SU-DHL-6 (cell line): ENCODE data around the gene PRDM15.

Source experiments
- H2AFZ ChIP-seq: fragments of 200-600 bp; sonication (generic); 2 replicates; pipeline ENCODE4 v1.6.1; 2014; ENCODE audit warnings: low read depth, mild to moderate bottlenecking, moderate library complexity, mixed read lengths, antibody characterized with exemption, low read length; ENCODE audit not compliant: severe bottlenecking
- H3F3A ChIP-seq: fragments of 200-600 bp; shearing (Covaris generic); 2 replicates; pipeline ENCODE4 v1.6.0; 2016; ENCODE audit warnings: antibody characterized with exemption, mild to moderate bottlenecking; ENCODE audit not compliant: insufficient read depth
- H3K27ac ChIP-seq: fragments of 200-600 bp; sonication (generic); 2 replicates; pipeline ENCODE4 v1.5.1; 2016; ENCODE audit warnings: low read depth, mild to moderate bottlenecking, low read length, moderate library complexity, mixed read lengths
- H3K27me3 ChIP-seq: fragments of 200-600 bp; sonication (generic), shearing (Covaris generic); 2 replicates; pipeline ENCODE4 v1.6.0; 2014; ENCODE audit warnings: mild to moderate bottlenecking, low read length
- H3K36me3 ChIP-seq: fragments of 200-600 bp; sonication (generic); 2 replicates; pipeline ENCODE4 v1.6.1; 2014; ENCODE audit warnings: mild to moderate bottlenecking, low read length, mixed read lengths
- H3K4me2 ChIP-seq: fragments of 300-600, 200-600 bp; shearing (Covaris generic), sonication (generic); 2 replicates; pipeline ENCODE4 v1.6.0; 2014; ENCODE audit warnings: low read length, low read depth, mild to moderate bottlenecking; ENCODE audit not compliant: poor library complexity, severe bottlenecking
- H3K4me3 ChIP-seq: fragments of 200-600 bp; sonication (generic); 2 replicates; pipeline ENCODE4 v1.5.1; 2014; ENCODE audit warnings: antibody characterized with exemption, low read length, mild to moderate bottlenecking, mixed read lengths; ENCODE audit not compliant: insufficient read depth, poor library complexity, severe bottlenecking
- H3K79me2 ChIP-seq: fragments of 200-600 bp; sonication (generic); 2 replicates; pipeline ENCODE4 v1.6.1; 2014; ENCODE audit warnings: mild to moderate bottlenecking, low read length, moderate library complexity; ENCODE audit not compliant: insufficient read depth
- H3K9ac ChIP-seq: fragments of 200-600 bp; sonication (generic); 2 replicates; pipeline ENCODE4 v1.7.0; 2014; ENCODE audit warnings: mild to moderate bottlenecking, low read length
- H3K9me2 ChIP-seq: fragments of 200-600 bp; sonication (generic); replicated peaks from 2 replicates; pipeline ENCODE4 v1.6.1; 2014; ENCODE audit warnings: low read length; ENCODE audit not compliant: insufficient read depth
- H3K9me3 ChIP-seq: fragments of 200-600 bp; sonication (generic); 2 replicates; pipeline ENCODE4 v1.6.1; 2014; ENCODE audit warnings: low read length, mixed read lengths; ENCODE audit not compliant: insufficient read depth
- H4K20me1 ChIP-seq: fragments of 200-600 bp; sonication (generic); 2 replicates; pipeline ENCODE4 v1.6.1; 2014; ENCODE audit warnings: low read depth, mild to moderate bottlenecking, antibody characterized with exemption, low read length, moderate library complexity, mixed read lengths
- EZH2phosphoT487 ChIP-seq: fragments of 200-600 bp; sonication (generic), shearing (Covaris generic); conservative IDR thresholded peaks from 2 replicates; pipeline ENCODE4 v1.6.1; 2018; ENCODE audit warnings: mild to moderate bottlenecking, antibody characterized with exemption, low read length, moderate library complexity, mixed read lengths
- TF ChIP-seq, protein P1 (sequence below): fragments of 200-600 bp; sonication (generic); IDR thresholded peaks from one replicate; pipeline ENCODE4 v1.5.1; 2017; ENCODE audit warnings: antibody characterized with exemption, mild to moderate bottlenecking, low read length, moderate library complexity; ENCODE audit not compliant: insufficient read depth, poor library complexity, severe bottlenecking

The PRDM15 gene

DNA sequence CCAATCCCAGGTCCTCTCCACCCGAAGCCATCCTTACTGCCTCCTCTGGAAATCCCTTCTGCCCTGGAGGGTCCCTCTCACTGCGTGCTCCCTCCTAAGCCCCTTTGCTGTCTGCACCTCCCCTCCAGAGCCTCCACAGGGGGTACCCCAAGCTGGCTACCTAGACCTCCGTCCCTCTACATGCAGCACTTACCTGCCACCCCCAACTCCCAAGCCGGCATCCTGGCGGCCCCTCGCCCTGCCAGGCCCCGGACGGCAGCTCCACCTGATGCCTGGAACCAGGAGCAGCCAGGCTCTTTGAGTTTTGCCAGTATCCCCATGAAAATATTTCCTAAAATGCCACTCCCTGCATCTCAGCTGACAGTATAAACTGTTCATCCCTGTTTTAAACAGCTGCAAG is 4.1 kb downstream of the PRDM15 start:
- H3K9ac ChIP-seq = peak overlapping the region; percentile 89
- H3K4me2 ChIP-seq = peak overlapping the region; percentile 89
- no peaks in the 10 kb centered on the region for H3K36me3 ChIP-seq
- H3K9me3 ChIP-seq = no peaks in the 10 kb centered on the region
- no peaks in the 10 kb centered on the region for H3K9me2 ChIP-seq
- no peak overlapping the region for H2AFZ ChIP-seq
- TF ChIP-seq, protein P1, sequence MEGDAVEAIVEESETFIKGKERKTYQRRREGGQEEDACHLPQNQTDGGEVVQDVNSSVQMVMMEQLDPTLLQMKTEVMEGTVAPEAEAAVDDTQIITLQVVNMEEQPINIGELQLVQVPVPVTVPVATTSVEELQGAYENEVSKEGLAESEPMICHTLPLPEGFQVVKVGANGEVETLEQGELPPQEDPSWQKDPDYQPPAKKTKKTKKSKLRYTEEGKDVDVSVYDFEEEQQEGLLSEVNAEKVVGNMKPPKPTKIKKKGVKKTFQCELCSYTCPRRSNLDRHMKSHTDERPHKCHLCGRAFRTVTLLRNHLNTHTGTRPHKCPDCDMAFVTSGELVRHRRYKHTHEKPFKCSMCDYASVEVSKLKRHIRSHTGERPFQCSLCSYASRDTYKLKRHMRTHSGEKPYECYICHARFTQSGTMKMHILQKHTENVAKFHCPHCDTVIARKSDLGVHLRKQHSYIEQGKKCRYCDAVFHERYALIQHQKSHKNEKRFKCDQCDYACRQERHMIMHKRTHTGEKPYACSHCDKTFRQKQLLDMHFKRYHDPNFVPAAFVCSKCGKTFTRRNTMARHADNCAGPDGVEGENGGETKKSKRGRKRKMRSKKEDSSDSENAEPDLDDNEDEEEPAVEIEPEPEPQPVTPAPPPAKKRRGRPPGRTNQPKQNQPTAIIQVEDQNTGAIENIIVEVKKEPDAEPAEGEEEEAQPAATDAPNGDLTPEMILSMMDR = no peak
- TF ChIP-seq EZH2phosphoT487 = no peak
- H3K27me3 ChIP-seq = no peaks in the 10 kb centered on the region
- no peaks in the 10 kb centered on the region for H4K20me1 ChIP-seq
- H3F3A ChIP-seq = peaks cover 81% of the 10 kb centered on the region
- peaks cover 37% of the 10 kb centered on the region; the same call in 1 of the 2 replicates for H3K79me2 ChIP-seq
- H3K27ac ChIP-seq = peak overlapping the region; percentile 97
- H3K4me3 ChIP-seq = peak overlapping the region; percentile 33

DNA sequence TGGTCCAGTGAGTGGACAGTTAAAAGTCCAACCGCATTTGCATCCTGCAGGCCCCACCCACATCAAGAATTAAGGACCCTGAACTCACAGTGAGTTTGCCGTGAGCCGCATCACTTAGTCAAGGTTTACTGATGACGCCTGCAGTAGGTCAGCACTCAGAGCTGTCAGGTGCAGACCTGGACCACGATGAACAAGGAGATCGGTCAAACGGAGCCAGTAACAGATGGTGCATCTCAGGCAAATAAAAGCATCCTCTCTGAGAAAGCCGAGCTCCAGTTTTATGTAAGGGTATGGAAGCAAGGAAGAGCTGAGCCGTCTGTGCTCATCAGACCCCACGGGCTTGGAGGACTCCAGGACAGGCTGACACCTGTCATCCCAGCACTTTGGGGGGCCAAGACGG is 4.5 kb downstream of the PRDM15 start:
- Histone ChIP-seq H3K9ac (peak overlapping the region; percentile 89), H4K20me1 (no peaks in the 10 kb centered on the region), H3K4me2 (peak overlapping the region; percentile 89), H3K4me3 (peak overlapping the region; percentile 33), H3F3A (peaks cover 86% of the 10 kb centered on the region), H3K9me2 (no peaks in the 10 kb centered on the region), H3K79me2 (peaks cover 37% of the 10 kb centered on the region; the same call in 1 of the 2 replicates), H3K36me3 (no peaks in the 10 kb centered on the region), H3K27me3 (no peaks in the 10 kb centered on the region), H3K9me3 (no peaks in the 10 kb centered on the region), H3K27ac (peak overlapping the region; percentile 97), H2AFZ (no peak overlapping the region)
- TF ChIP-seq EZH2phosphoT487 = no peak
- TF ChIP-seq, protein P1 = no peak

DNA sequence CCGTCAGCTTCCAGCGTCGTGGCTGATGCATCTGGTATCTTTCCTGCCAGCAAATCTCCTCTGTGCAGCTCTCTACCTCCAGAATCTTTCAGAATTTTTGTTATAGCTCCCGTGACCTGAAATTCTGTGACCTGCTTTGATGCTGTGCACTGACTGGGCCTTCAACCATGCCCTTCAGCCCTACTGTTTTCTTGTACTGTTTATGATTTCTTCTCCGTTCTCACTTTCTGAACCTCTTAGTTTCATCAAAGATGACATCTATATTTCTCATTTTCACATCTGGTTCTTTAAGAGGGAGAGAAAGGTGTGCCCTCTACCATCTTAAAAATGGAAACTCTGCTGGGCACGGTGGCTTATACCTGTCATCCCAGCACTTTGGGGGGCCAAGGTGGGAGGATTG is 5.7 kb downstream of the PRDM15 start:
- Histone ChIP-seq H3K27ac (peak overlapping the region; percentile 97), H3K4me3 (no peak overlapping the region), H3K9ac (peak overlapping the region; percentile 89), H3K9me2 (no peaks in the 10 kb centered on the region), H2AFZ (no peak overlapping the region), H3K27me3 (no peaks in the 10 kb centered on the region), H4K20me1 (no peaks in the 10 kb centered on the region), H3K4me2 (peak overlapping the region; percentile 89), H3F3A (peaks cover 96% of the 10 kb centered on the region), H3K36me3 (no peaks in the 10 kb centered on the region), H3K9me3 (no peaks in the 10 kb centered on the region), H3K79me2 (peaks cover 37% of the 10 kb centered on the region; the same call in 1 of the 2 replicates)
- TF ChIP-seq EZH2phosphoT487 = no peak
- TF ChIP-seq, protein P1 = no peak
